Measurements from ENCODE around the gene PDGFRB.

PDGFRB gene

GRCh38 chr5:150080696-150081435, 74.8 kb downstream of the PDGFRB start:
- DNase-seq, result no peak

- no peak for DNase-seq
Measured at GRCh38 chr5:150079909-150080461, 75.7 kb downstream of the PDGFRB start.

- DNase-seq, result no peak
Measured at GRCh38 chr5:150078802-150079689, 76.6 kb downstream of the PDGFRB start.

GRCh38 chr5:150077996-150078801, 77.4 kb downstream of the PDGFRB start:
- no peak for DNase-seq

GRCh38 chr5:150077060-150077459, 78.6 kb downstream of the PDGFRB start:
- no peak for DNase-seq

GRCh38 chr5:150075806-150076205, 79.8 kb downstream of the PDGFRB start:
- DNase-seq, result no peak

GRCh38 chr5:150075233-150075632, 80.4 kb downstream of the PDGFRB start:
- DNase-seq, result no peak

- DNase-seq, result no peak
Measured at GRCh38 chr5:150073677-150074076, 82.0 kb downstream of the PDGFRB start.

GRCh38 chr5:150073086-150073625, 82.5 kb downstream of the PDGFRB start:
- DNase-seq, result no peak

- DNase-seq, result no peak
Measured at GRCh38 chr5:150070821-150071220, 84.8 kb downstream of the PDGFRB start.

- DNase-seq, result no peak
Measured at GRCh38 chr5:150069672-150070627, 85.7 kb downstream of the PDGFRB start.

- no peak for DNase-seq
Measured at GRCh38 chr5:150068961-150069645, 86.5 kb downstream of the PDGFRB start.

- no peak for DNase-seq
Measured at GRCh38 chr5:150068472-150068871, 87.2 kb downstream of the PDGFRB start.

- DNase-seq, result no peak
Measured at GRCh38 chr5:150068071-150068470, 87.6 kb downstream of the PDGFRB start.

GRCh38 chr5:150067405-150067960, 88.2 kb downstream of the PDGFRB start:
- no peak for DNase-seq

- DNase-seq, result no peak
Measured at GRCh38 chr5:150066901-150067396, 88.7 kb downstream of the PDGFRB start.

- no peak for DNase-seq
Measured at GRCh38 chr5:150066436-150066835, 89.2 kb downstream of the PDGFRB start.

GRCh38 chr5:150065886-150066285, 89.8 kb downstream of the PDGFRB start:
- no peak for DNase-seq

GRCh38 chr5:150065346-150065745, 90.3 kb downstream of the PDGFRB start:
- no peak for DNase-seq

- no peak for DNase-seq
Measured at GRCh38 chr5:150064681-150065220, 90.9 kb downstream of the PDGFRB start.

All from SHP77 treated with DMSO at 0.1 percent for 48 hours (cell line).